ENCODE results near the gene ZNF672. TPM values are rescaled to one million over a fixed set of nuclear protein-coding genes. Genes with fewer than 3 reads are reported as not detected.

ZNF672 gene
- total RNA-seq: 13.9 and 14.9 TPM in 2 replicates

DNA sequence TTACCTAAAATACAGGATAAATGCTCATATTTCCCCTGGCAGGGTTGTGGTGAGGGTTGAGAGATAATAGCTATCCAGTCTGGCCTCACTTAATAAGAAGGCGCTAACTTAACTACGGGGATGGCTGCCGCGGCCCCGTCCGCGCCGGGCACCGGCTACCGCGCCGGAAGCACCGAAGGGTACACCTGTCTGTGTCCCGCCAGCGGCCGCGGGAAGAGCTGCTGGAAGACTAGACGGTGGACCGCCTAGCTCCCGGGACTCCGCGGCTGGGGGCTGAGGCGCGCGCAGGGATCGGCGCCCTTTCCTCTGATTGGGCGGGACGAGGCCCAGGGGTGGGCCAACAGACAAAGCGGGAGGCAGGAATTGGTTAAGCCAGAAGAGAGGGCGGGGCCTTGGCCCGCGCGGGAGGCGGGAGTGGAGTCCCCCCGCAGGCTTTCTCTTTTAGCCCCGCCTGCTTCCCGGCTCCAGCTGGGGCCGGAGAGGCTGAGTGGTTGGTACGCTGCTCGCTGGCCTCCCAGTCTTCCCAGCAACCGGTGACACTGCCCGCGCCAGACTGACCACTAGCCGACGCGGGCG is at the start of gene ZNF672:
Gene ZNF672, plus strand, starts transcription at position 444 of the 576 bp plus-strand sequence. CDS start 9,051 bp downstream, outside the sequence.

DNA sequence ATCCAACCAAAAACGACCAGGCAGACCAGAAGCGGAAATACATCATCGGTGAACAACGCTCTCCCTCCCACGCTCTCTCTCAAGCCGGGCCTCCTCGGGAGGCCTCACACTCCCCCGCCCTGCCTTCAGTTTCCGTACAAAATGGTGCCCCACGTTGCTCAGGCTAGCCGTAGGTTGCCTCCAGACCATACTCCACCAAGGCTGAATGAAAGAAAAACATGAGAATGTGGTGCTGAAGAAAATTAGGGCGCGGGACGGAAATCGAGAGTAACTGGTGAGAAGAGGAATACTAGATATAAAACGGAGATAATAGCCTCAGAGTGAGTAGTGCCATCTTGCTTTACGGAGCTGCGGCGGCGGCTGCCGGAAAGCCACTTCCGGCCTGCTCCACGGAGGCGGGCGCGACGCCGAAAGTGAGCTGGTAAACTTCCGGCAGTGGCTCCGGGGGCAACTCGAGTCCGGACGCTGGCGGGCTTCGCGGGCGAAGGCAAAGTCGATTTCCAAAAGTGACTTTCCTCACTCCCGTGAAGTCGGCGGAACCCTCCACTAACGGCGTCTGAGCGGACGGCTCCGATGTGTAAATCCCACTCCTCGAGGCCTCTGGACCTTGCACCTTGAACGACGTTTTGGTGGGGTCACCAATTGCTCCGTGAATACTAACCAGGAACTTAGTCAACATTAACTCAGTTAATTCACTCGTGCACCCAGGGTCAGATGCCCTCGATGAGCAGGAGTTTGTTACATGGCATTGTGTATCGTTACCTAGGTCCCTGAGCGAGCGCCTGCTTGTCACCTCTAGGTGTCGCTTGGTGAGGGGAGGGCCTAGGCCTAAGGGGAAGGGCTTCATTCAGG is 11.9 kb upstream of the ZNF672 start, which contains the start of gene SH3BP5L:
Gene SH3BP5L, minus strand, starts transcription at position 7 of the 852 bp plus-strand sequence. CDS start 980 bp downstream, outside the sequence.

DNA sequence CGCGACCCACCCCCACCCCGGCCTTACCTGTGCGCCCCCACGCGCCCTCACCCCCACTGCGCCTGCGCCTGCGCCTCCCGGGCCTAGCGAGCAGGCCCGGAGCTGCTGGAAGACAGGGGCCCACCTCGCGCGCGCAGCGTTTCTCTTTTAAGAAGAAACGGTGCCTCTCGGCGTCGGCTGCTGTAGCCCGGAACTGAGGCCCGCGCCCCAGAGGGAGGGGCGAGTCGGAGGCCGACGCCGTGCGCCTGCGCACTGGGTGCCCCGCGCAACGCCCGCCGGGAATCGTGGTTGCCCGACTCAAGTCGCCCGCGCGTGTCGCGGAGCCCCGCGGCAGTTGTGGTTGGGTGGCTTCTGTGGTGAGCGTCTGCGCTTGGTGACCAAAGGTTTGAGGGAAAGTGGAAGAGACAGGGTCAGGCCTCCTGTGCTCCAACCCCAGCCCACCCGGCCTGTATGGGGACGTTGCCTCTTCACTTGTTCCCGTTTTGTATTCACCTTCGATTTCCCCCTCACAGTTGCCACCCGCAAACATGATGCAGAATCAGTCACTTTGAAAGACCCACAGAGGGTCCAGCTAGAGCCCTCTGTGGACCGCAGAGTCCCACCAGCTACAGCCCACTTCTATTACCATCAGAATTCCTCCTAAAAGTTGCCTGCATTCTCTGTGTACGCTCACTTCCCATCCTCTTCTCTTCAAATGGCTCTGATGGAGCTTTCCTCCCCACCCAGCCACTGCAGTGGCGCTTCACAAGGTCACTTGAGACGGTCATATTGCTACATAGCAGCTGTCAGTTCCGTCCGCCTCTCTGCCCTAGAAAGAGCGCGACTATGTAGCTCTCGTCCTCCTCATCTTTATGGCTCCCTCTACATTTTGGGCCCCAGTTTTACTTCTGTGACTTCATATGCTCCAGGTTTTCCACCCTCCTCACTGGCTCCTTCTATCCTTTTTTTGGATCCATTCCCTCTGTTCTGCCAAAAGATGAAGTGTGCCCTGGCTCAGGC is 21.2 kb downstream of the ZNF672 start, which contains the start of gene ZNF692:
Gene ZNF692, minus strand, starts transcription at position 195 of the 999 bp plus-strand sequence. CDS start 776 bp downstream, outside the sequence.

Other genes with a start within 250 kb of the ZNF672 start
- not detected in 2 replicates for gene OR2T10, start 240.5 kb upstream of the ZNF672 start, total RNA-seq
- not detected in 2 replicates for gene OR2T11, start 203.1 kb upstream of the ZNF672 start, total RNA-seq
- not detected in 2 replicates for gene OR2T35, start 192.9 kb upstream of the ZNF672 start, total RNA-seq
- gene OR2T27, start 182.7 kb upstream of the ZNF672 start, total RNA-seq: not detected in 2 replicates
- not detected in 2 replicates for gene OR14I1, start 135.5 kb upstream of the ZNF672 start, total RNA-seq
- gene LYPD8, start 82.5 kb upstream of the ZNF672 start, total RNA-seq: not detected in 2 replicates
- 18.0 and 21.7 TPM in 2 replicates for gene SH3BP5L, start 12.3 kb upstream of the ZNF672 start, total RNA-seq
- 9.7 and 11.6 TPM in 2 replicates for gene ZNF692, start 20.9 kb downstream of the ZNF672 start, total RNA-seq
- 3.1 and 3.3 TPM in 2 replicates for gene PGBD2, start 68.0 kb downstream of the ZNF672 start, total RNA-seq

Measured in cardiac ventricle fibroblast (primary cell).